ENCODE data around the gene PILRB. TPM values are rescaled to one million over a fixed set of nuclear protein-coding genes. Genes with fewer than 3 reads are reported as not detected.

Gene PILRB
- total RNA-seq, 1 donor from 2014 or later = 79.4 TPM

- Mint-ChIP-seq H3K27me3 (no peaks in the 10 kb centered on the region), H3K27ac (no peak overlapping the region), H3K4me1 (peaks cover 46% of the 10 kb centered on the region), H3K9me3 (no peaks in the 10 kb centered on the region), H3K36me3 (ENCODE audit: low read depth) (peaks cover 15% of the 10 kb centered on the region), H3K4me3 (no peak overlapping the region)
- intact Hi-C loops (cut with micrococcal nuclease) = no loop called here
- ChIA-PET CTCF (no interaction called here), POLR2A (interaction anchor here (0.6 to 3.5 kb wide), 3 partner anchors 22 to 30 kb away, joined by 14 to 31 read pairs (median 24); partner anchors contain the start of genes MEPCE and ZCWPW1)
- no peak for TF ChIP-seq CTCF (IDR thresholded peaks at IDR 0.05)
- ATAC-seq (ENCODE audit: low read depth) (no peak), DNase-seq (no peak)
These were observed 40.3 kb downstream of the PILRB start for GRCh38 chr7:100398239-100398638.

GRCh38 chr7:100400041-100400440, 42.1 kb downstream of the PILRB start:
- Mint-ChIP-seq H3K27ac (no peak overlapping the region), H3K36me3 (ENCODE audit: low read depth) (peaks cover 16% of the 10 kb centered on the region), H3K27me3 (no peaks in the 10 kb centered on the region), H3K9me3 (no peaks in the 10 kb centered on the region), H3K4me3 (no peak overlapping the region), H3K4me1 (peaks cover 37% of the 10 kb centered on the region)
- ChIA-PET POLR2A (no interaction called here), CTCF (no interaction called here)
- ATAC-seq (ENCODE audit: low read depth) (no peak), DNase-seq (no peak)
- intact Hi-C loops (cut with micrococcal nuclease) = loop anchor here (10.0 kb wide), 1 partner anchor 405 kb away; no protein-coding TSS in a partner anchor
- no peak for TF ChIP-seq CTCF (IDR thresholded peaks at IDR 0.05)

GRCh38 chr7:100400656-100401055, 42.7 kb downstream of the PILRB start:
- ChIA-PET POLR2A (interaction anchor here (0.7 kb wide), 1 partner anchor 201 kb away, joined by 3 read pairs; no protein-coding TSS in a partner anchor), CTCF (no interaction called here)
- H3K4me1 Mint-ChIP-seq = peaks cover 33% of the 10 kb centered on the region
- DNase-seq (no peak), ATAC-seq (ENCODE audit: low read depth) (no peak)
- peaks cover 16% of the 10 kb centered on the region for H3K36me3 Mint-ChIP-seq (ENCODE audit: low read depth)
- H3K27ac Mint-ChIP-seq = no peak overlapping the region
- H3K9me3 Mint-ChIP-seq = no peaks in the 10 kb centered on the region
- no peaks in the 10 kb centered on the region for H3K27me3 Mint-ChIP-seq
- no peak overlapping the region for H3K4me3 Mint-ChIP-seq
- TF ChIP-seq CTCF (IDR thresholded peaks at IDR 0.05) = no peak
- intact Hi-C loops (cut with micrococcal nuclease) = loop anchor here (10.0 kb wide), 1 partner anchor 406 kb away; no protein-coding TSS in a partner anchor

- ChIA-PET POLR2A (no interaction called here), CTCF (no interaction called here)
- DNase-seq = no peak
- no peak overlapping the region for H3K27ac Mint-ChIP-seq
- ATAC-seq (ENCODE audit: low read depth) = no peak
- peaks cover 24% of the 10 kb centered on the region for H3K4me1 Mint-ChIP-seq
- H3K36me3 Mint-ChIP-seq (ENCODE audit: low read depth) = peaks cover 16% of the 10 kb centered on the region
- intact Hi-C loops (cut with micrococcal nuclease) = loop anchor here (10.0 kb wide), 1 partner anchor 407 kb away; no protein-coding TSS in a partner anchor
- H3K27me3 Mint-ChIP-seq = no peaks in the 10 kb centered on the region
- no peaks in the 10 kb centered on the region for H3K9me3 Mint-ChIP-seq
- no peak for TF ChIP-seq CTCF (IDR thresholded peaks at IDR 0.05)
- H3K4me3 Mint-ChIP-seq = no peak overlapping the region
These were observed 43.9 kb downstream of the PILRB start for GRCh38 chr7:100401811-100402210.

- no peak for ATAC-seq (ENCODE audit: low read depth)
- Mint-ChIP-seq H3K9me3 (no peaks in the 10 kb centered on the region), H3K27me3 (no peaks in the 10 kb centered on the region), H3K4me1 (peaks cover 23% of the 10 kb centered on the region), H3K4me3 (no peak overlapping the region), H3K36me3 (ENCODE audit: low read depth) (peaks cover 16% of the 10 kb centered on the region), H3K27ac (peak overlapping the region; percentile 11)
- ChIA-PET CTCF (interaction anchor here (0.7 kb wide), 1 partner anchor 28 kb away, joined by 3 read pairs; no protein-coding TSS in a partner anchor), POLR2A (interaction anchor here (1.0 kb wide), 1 partner anchor 28 kb away, joined by 3 read pairs; no protein-coding TSS in a partner anchor)
- intact Hi-C loops (cut with micrococcal nuclease) = loop anchor here (10.0 kb wide), 1 partner anchor 407 kb away; no protein-coding TSS in a partner anchor
- no peak for DNase-seq
- no peak for TF ChIP-seq CTCF (IDR thresholded peaks at IDR 0.05)
These were observed 44.3 kb downstream of the PILRB start for GRCh38 chr7:100402241-100402640.
